Aortic smooth muscle cell (primary cell): ENCODE data around the gene ALDH7A1. TPM values are rescaled to one million over a fixed set of nuclear protein-coding genes. Genes with fewer than 3 reads are reported as not detected.

ENCODE experiments used
- total RNA-seq: library from RNA; depleted of rRNA; stranded (reverse); fragments of >200 nt; gene quantifications from 2 replicates; pipeline ENCODE4 v1.2.3, GENCODE V29; 2014

Gene ALDH7A1
- total RNA-seq = 52.5 and 53.8 TPM in 2 replicates

DNA sequence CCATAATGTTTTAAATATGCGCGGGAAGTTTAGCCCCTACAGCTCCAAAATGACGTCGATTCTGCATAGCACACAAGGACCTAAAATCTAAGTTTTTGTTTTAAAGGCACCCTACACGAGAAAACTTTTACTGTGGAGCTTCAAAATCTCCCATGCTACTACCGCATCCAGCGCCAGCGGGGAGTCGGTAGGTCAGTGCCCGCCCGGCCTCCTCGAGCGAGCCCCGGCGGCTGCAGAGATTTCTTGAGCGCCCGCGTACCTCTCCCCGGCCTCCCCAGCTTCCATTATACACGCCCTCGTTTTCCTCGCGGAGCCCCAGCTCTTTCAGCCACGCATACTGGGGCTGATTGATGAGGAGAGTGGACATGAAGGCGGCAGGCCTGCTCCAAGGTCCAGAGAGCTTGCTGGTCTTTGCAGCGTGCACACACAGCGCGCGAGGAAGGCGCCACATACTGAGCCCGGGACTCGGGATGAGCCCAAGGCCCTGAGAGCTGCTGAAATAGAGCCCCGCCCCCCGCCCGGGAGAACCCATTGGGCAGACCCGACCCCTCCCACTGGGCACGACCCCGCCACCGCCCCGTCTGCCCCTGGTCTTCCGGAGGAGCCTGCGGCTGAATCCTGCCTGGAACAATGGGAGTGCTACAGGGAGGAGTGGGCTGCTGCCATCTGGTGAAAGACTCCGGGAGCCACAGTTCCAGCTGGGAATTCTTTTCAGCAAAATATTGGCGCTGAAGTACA, at the start of gene ALDH7A1:
Gene ALDH7A1, minus strand, starts transcription at position 472 of the 738 bp plus-strand sequence. Its CDS starts 21 bp downstream, at position 451.

GRCh38 chr5:126600631-126601511, 5.9 kb upstream of the ALDH7A1 start, which contains the start of gene PHAX:
PHAX (plus strand) TSS chr5:126600947; CDS start chr5:126600963, 16 bp downstream.

Other genes starting within 250 kb of the ALDH7A1 start
- gene GRAMD2B, start 171.8 kb downstream of the ALDH7A1 start, total RNA-seq = 17.3 and 27.4 TPM in 2 replicates
- 61.9 and 69.9 TPM in 2 replicates for gene PHAX, start 5.7 kb upstream of the ALDH7A1 start, total RNA-seq
- gene LMNB1, start 181.9 kb upstream of the ALDH7A1 start, total RNA-seq = 35.3 and 46.4 TPM in 2 replicates